ENCODE data around the gene MFSD11. TPM values are rescaled to one million over a fixed set of nuclear protein-coding genes. Genes with fewer than 3 reads are reported as not detected.
"Not testable (repeated sequence)": the region's sequence is repeated elsewhere in the genome, so short reads cannot be mapped to it uniquely, and the experiment has no call there.

The MFSD11 gene
- polyA plus RNA-seq, 1 donor, result 38.3 TPM

GRCh38 chr17:76797241-76797840 is 59.4 kb downstream of the MFSD11 start:
- DNase-seq (ENCODE audit: low read depth), result no peak

- DNase-seq (ENCODE audit: low read depth), result no peak
These were observed 63.8 kb downstream of the MFSD11 start for GRCh38 chr17:76801706-76802105.

- DNase-seq (ENCODE audit: low read depth), result no peak
These were observed 67.4 kb downstream of the MFSD11 start for GRCh38 chr17:76805319-76805718.

GRCh38 chr17:76806151-76806550 is 68.2 kb downstream of the MFSD11 start:
- DNase-seq (ENCODE audit: low read depth), result not testable (repeated sequence)

GRCh38 chr17:76806767-76807166 is 68.8 kb downstream of the MFSD11 start:
- DNase-seq (ENCODE audit: low read depth), result not testable (repeated sequence)

- no peak for DNase-seq (ENCODE audit: low read depth)
These were observed 70.4 kb downstream of the MFSD11 start for GRCh38 chr17:76808326-76808725.

- no peak for DNase-seq (ENCODE audit: low read depth)
These were observed 73.0 kb downstream of the MFSD11 start for GRCh38 chr17:76810956-76811355.

- no peak for DNase-seq (ENCODE audit: low read depth)
These were observed 73.9 kb downstream of the MFSD11 start for GRCh38 chr17:76811834-76812233.

GRCh38 chr17:76812263-76812662 is 74.3 kb downstream of the MFSD11 start:
- DNase-seq (ENCODE audit: low read depth), result no peak

GRCh38 chr17:76812968-76813367 is 75.0 kb downstream of the MFSD11 start:
- no peak for DNase-seq (ENCODE audit: low read depth)

GRCh38 chr17:76815907-76816589 is 78.1 kb downstream of the MFSD11 start:
- DNase-seq (ENCODE audit: low read depth), result not testable (repeated sequence)

- no peak for DNase-seq (ENCODE audit: low read depth)
These were observed 78.7 kb downstream of the MFSD11 start for GRCh38 chr17:76816590-76817135.

- no peak for DNase-seq (ENCODE audit: low read depth)
These were observed 82.1 kb downstream of the MFSD11 start for GRCh38 chr17:76820039-76820438.

- no peak for DNase-seq (ENCODE audit: low read depth)
These were observed 82.6 kb downstream of the MFSD11 start for GRCh38 chr17:76820561-76820960.

- DNase-seq (ENCODE audit: low read depth), result no peak
These were observed 84.4 kb downstream of the MFSD11 start for GRCh38 chr17:76822184-76822778.

- DNase-seq (ENCODE audit: low read depth), result no peak
These were observed 86.2 kb downstream of the MFSD11 start for GRCh38 chr17:76824093-76824492.

GRCh38 chr17:76826330-76827068 is 88.6 kb downstream of the MFSD11 start:
- no peak for DNase-seq (ENCODE audit: low read depth)

- no peak for DNase-seq (ENCODE audit: low read depth)
These were observed 89.8 kb downstream of the MFSD11 start for GRCh38 chr17:76827736-76828135.
